ENCODE results near the gene KCNQ5. TPM values are rescaled to one million over a fixed set of nuclear protein-coding genes. Genes with fewer than 3 reads are reported as not detected.

KCNQ5 gene
- total and polyA plus RNA-seq, 8 donors = 1.7 to 4.5 (median 2.5) TPM

GRCh38 chr6:72589096-72589495 lies 32.8 kb upstream of the KCNQ5 start:
- Histone ChIP-seq H3K36me3 (no peaks in the 10 kb centered on the region), H3K27ac (no peak overlapping the region), H3K27me3 (no peaks in the 10 kb centered on the region), H3K9me3 (no peaks in the 10 kb centered on the region), H3K4me1 (no peaks in the 10 kb centered on the region), H3K4me3 (no peak overlapping the region)
- TF ChIP-seq CTCF (IDR thresholded peaks at IDR 0.05) = no peak
- peak in 2 of 4 donors; percentile 27 to 28 for DNase-seq
- ATAC-seq = no peak
- intact Hi-C loops (cut with DNase I) = no loop called here

GRCh38 chr6:72595812-72596211 lies 26.1 kb upstream of the KCNQ5 start:
- no peak for DNase-seq
- H3K36me3 ChIP-seq = no peaks in the 10 kb centered on the region
- no peaks in the 10 kb centered on the region for H3K9me3 ChIP-seq

DNA sequence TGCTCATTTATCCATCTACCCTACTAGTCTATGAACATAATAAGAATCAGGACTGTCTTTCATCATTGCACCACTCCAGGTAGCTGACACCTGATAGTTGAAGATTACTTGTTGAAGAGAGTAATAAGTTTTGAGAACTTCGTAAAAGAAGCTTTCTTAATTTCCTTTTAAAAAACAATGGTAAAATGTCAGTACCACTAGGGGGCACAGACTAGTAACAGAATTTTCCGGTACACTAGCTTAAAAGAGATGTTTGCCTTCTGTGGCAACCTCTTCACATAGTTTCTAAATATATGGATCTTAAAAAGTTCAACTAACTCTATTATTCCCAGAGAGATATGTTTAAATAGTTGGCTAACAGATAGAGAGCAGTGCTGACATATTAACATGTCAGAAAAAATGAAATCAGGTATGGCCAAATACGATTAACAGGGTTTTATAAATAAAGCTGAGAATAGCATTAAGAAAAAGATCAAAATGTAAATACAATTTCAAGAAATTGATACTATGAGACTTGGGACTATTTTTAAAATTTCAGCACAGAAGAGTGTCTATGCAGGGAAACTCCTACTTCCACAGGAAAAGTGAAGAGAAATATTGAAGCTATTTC lies 5.4 kb upstream of the KCNQ5 start:
- intact Hi-C loops (cut with DNase I) = no loop called here
- ATAC-seq = peak; percentile 39

More at GRCh38 chr6:72595812-72596211, 26.1 kb upstream of the KCNQ5 start:
- H3K4me1 ChIP-seq = no peaks in the 10 kb centered on the region
- H3K27ac ChIP-seq = no peak overlapping the region
- intact Hi-C loops (cut with DNase I) = no loop called here
- no peak for ATAC-seq
- TF ChIP-seq CTCF (IDR thresholded peaks at IDR 0.05) = no peak
- H3K4me3 ChIP-seq = no peak overlapping the region
- no peaks in the 10 kb centered on the region for H3K27me3 ChIP-seq

GRCh38 chr6:72617721-72618120 lies 4.1 kb upstream of the KCNQ5 start:
- no peak for TF ChIP-seq CTCF (IDR thresholded peaks at IDR 0.05)
- H3K27ac ChIP-seq = no peak overlapping the region
- H3K27me3 ChIP-seq = peaks cover 15 to 26% of the 10 kb centered on the region in 2 donors
- H3K36me3 ChIP-seq = no peaks in the 10 kb centered on the region
- intact Hi-C loops (cut with DNase I) = no loop called here
- H3K9me3 ChIP-seq = no peaks in the 10 kb centered on the region
- DNase-seq = no peak
- no peak overlapping the region for H3K4me3 ChIP-seq
- H3K4me1 ChIP-seq = peaks cover 10 to 32% of the 10 kb centered on the region in 2 donors
- ATAC-seq = no peak

More for the DNA sequence above, 5.4 kb upstream of the KCNQ5 start:
- no peak overlapping the region for H3K4me3 ChIP-seq
- no peaks in the 10 kb centered on the region for H3K9me3 ChIP-seq
- no peaks in the 10 kb centered on the region for H3K36me3 ChIP-seq
- H3K4me1 ChIP-seq = peaks cover 6 to 20% of the 10 kb centered on the region in 2 donors
- H3K27me3 ChIP-seq = peaks cover 6 to 14% of the 10 kb centered on the region in 2 donors
- no peak overlapping the region for H3K27ac ChIP-seq
- DNase-seq = peak in 2 of 4 donors; percentile 22 to 36
- peak in 1 of 2 donors; percentile 45 for TF ChIP-seq CTCF (IDR thresholded peaks at IDR 0.05)

DNA sequence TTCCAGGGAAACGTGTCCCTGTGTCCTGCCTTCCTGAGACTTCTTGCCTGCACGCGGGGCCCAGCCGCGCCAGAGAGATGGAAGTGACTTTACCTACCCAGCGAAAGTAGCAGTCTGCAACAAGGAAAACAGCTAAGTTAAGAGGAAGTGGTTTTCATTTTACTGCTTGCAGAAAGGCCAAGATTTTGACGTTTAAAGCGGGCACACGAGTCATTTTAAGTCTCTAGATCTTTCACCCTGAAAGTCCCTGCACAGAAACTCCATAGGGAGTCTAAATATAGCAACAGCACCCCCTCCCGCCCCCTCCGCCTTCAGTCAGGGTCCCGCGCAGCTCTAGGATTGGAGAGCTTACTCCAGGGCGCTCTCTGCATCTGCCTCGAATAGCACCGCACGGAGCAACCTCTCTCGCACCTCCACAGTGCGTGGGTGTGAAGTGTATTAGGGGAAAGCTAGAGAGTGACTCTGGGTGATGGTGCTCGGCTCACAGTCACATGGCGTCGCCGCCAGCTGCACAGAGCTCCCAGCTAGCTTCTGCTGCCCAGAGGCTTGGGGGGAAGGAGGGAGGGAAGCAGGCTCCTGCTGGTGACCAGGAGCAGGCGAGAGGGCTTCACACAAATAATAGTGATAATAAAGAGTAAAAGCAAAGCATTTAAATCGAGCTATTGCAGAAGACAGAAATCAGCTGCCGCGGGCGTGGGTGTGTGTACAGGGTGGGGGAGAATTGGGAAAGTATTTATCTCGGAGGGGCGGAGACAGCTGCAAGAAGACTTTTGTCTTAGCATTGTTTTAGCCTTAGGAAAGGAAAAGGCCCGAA lies 1.8 kb upstream of the KCNQ5 start:
- Histone ChIP-seq H3K9me3 (no peaks in the 10 kb centered on the region), H3K27ac (no peak overlapping the region), H3K36me3 (no peaks in the 10 kb centered on the region), H3K4me1 (peaks cover 16 to 37% of the 10 kb centered on the region in 2 donors), H3K27me3 (peaks cover 19 to 34% of the 10 kb centered on the region in 2 donors), H3K4me3 (peak overlapping the region; percentile 36 to 45)
- ATAC-seq (peak; percentile 66), DNase-seq (peak; percentile 40 to 80 (median 50))
- intact Hi-C loops (cut with DNase I) = loop anchor here in 1 of 2 donors (10.0 kb wide), 1 partner anchor 505 kb away; no protein-coding TSS in a partner anchor
- TF ChIP-seq CTCF (IDR thresholded peaks at IDR 0.05) = no peak

Measured in left lung (tissue), 10 donors.